Measurements from ENCODE around the gene DENND2D.

DNA sequence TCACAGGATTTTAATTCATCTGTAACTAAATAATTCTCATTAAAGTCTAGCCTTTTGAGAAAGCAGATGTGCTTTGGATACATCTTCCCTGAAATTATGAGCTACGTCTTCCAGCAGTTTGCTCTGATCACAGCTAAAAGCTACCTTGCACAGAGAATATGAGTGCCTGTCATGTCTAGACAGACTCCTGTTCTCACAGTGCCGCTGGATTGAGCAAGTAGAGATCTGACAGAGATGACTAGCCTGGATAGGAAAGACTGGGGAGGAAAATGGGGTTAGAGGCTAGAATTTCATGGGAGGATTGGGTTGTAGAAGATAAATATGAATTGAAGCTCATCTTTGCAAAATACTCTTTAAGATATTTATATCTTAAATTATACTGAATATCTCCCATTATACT lies 36.3 kb downstream of the DENND2D start:
- TF ChIP-seq CTCF (IDR thresholded peaks at IDR 0.05) (no peak), POLR2A (IDR thresholded peaks at IDR 0.05) (no peak)
